Naive thymus-derived CD4-positive, alpha-beta T cell (primary cell): Measurements from ENCODE around the gene GNAQ. TPM values are rescaled to one million over a fixed set of nuclear protein-coding genes. Genes with fewer than 3 reads are reported as not detected.
A peak's percentile ranks its signal among the peaks of the same experiment; 100 is the strongest.

Experiments used
- ATAC-seq: fragments of 150-1000 bp; cut with Tn5 transposase; 2 replicates; pipeline ENCODE4 v1.10.0; 2021; ENCODE audit warnings: mild to moderate bottlenecking, moderate library complexity
- CTCF ChIA-PET: fragments of 350-600 bp; sonication (Branson Sonifier 250); formaldehyde crosslinking; loops from one replicate; lab custom pipeline; 2021; ENCODE audit warnings: antibody characterized with exemption; lab: Charles Lee
- POLR2A ChIA-PET: fragments of 350-600 bp; sonication (Branson Sonifier 250); formaldehyde crosslinking; loops from one replicate; lab custom pipeline; 2021; ENCODE audit warnings: antibody characterized with exemption, inconsistent platforms; lab: Charles Lee
- DNase-seq, 9 donors: peaks; one replicate each; pipeline versions ENCODE4 v3.0.0 to v3.0.0-alpha.2; 2020 to 2022; ENCODE audit warnings: mixed read lengths in 1 of 9
- H3K27ac ChIP-seq: one replicate; pipeline ENCODE4 v1.7.0; 2013; ENCODE audit warnings: mild to moderate bottlenecking, low read depth, low read length, moderate library complexity
- H3K27me3 ChIP-seq, 2 donors: one replicate each; pipeline ENCODE4 v1.7.0; 2013; ENCODE audit warnings: low read length in 2 of 2, mild to moderate bottlenecking in 2 of 2, moderate library complexity in 2 of 2; ENCODE audit not compliant: control insufficient read depth in 2 of 2, insufficient read depth in 2 of 2
- H3K36me3 ChIP-seq, 3 experiments: 1 replicate in 2 of 3; 2 replicates in 1 of 3; pipeline ENCODE4 v1.7.0; 2013; ENCODE audit warnings: low read length in 3 of 3, mild to moderate bottlenecking in 3 of 3, moderate library complexity in 1 of 3; ENCODE audit not compliant: insufficient read depth in 3 of 3, control insufficient read depth in 2 of 3
- H3K4me1 ChIP-seq, 2 donors: one replicate each; pipeline ENCODE4 v1.7.0; 2013; ENCODE audit warnings: low read length in 2 of 2, mild to moderate bottlenecking in 2 of 2, moderate library complexity in 1 of 2; ENCODE audit not compliant: control insufficient read depth in 2 of 2, insufficient read depth in 2 of 2
- H3K4me3 ChIP-seq: 2 replicates; pipeline ENCODE4 v1.7.0; 2013; ENCODE audit warnings: mild to moderate bottlenecking, low read length
- H3K9me3 ChIP-seq, 3 experiments: 1 replicate in 2 of 3; 2 replicates in 1 of 3; pipeline ENCODE4 v1.7.0; 2013; ENCODE audit warnings: low read length in 3 of 3; ENCODE audit not compliant: control insufficient read depth in 2 of 3
- H3K27ac Mint-ChIP-seq, 9 donors: one replicate each; pipeline ENCODE4 v1.8.0; 2020 to 2022; ENCODE audit warnings: mixed read lengths in 9 of 9, mild to moderate bottlenecking in 8 of 9, moderate library complexity in 5 of 9, inconsistent platforms in 2 of 9
- H3K27me3 Mint-ChIP-seq, 5 donors: one replicate each; pipeline ENCODE4 v1.8.0; 2021 to 2022; ENCODE audit warnings: mixed read lengths in 5 of 5, mild to moderate bottlenecking in 1 of 5
- H3K36me3 Mint-ChIP-seq, 5 donors: one replicate each; pipeline ENCODE4 v1.8.0; 2020 to 2022; ENCODE audit warnings: mixed read lengths in 5 of 5, mild to moderate bottlenecking in 3 of 5, inconsistent platforms in 1 of 5
- H3K4me1 Mint-ChIP-seq, 7 donors: one replicate each; pipeline ENCODE4 v1.8.0; 2020 to 2022; ENCODE audit warnings: mixed read lengths in 7 of 7, mild to moderate bottlenecking in 3 of 7, inconsistent platforms in 1 of 7
- H3K4me3 Mint-ChIP-seq, 10 donors: one replicate each; pipeline ENCODE4 v1.8.0; 2020 to 2022; ENCODE audit warnings: mild to moderate bottlenecking in 10 of 10, mixed read lengths in 10 of 10, moderate library complexity in 6 of 10, inconsistent platforms in 2 of 10
- H3K9me3 Mint-ChIP-seq, 11 donors: one replicate each; pipeline ENCODE4 v1.8.0; 2020 to 2022; ENCODE audit warnings: mixed read lengths in 11 of 11, mild to moderate bottlenecking in 4 of 11, inconsistent platforms in 1 of 11, moderate library complexity in 1 of 11
- intact Hi-C, 2 donors: fragments of 100-400 bp; cut with micrococcal nuclease; formaldehyde crosslinking; loops; one replicate each; pipeline ENCODE4 v1.15.1; 2023
- polyA plus RNA-seq, 2 donors: library from polyadenylated mRNA; unstranded; fragments of 300-500 nt; fragmentation: Illumina TruSeq; gene quantifications; one replicate each; pipeline ENCODE4 v1.2.3, GENCODE V29; 2021
- total RNA-seq, 6 experiments: library from RNA in 5 of 6; stranded (reverse) in 5 of 6; gene quantifications; 1 replicate in 5 of 6; 2 replicates in 1 of 6; pipeline ENCODE4 v1.2.3 and lab custom pipeline; 2021 to 2026

Gene GNAQ
- total and polyA plus RNA-seq, 7 experiments from 2014 or later = 7.2 to 60.6 (median 46.2) TPM

GRCh38 chr9:77743386-77743785, 288.2 kb downstream of the GNAQ start:
- no peak overlapping the region for H3K4me3 Mint-ChIP-seq
- DNase-seq = no peak
- Histone ChIP-seq H3K9me3 (no peaks in the 10 kb centered on the region), H3K4me1 (no peaks in the 10 kb centered on the region), H3K4me3 (no peak overlapping the region), H3K27ac (no peak overlapping the region), H3K27me3 (no peaks in the 10 kb centered on the region), H3K36me3 (no peaks in the 10 kb centered on the region)
- CTCF ChIA-PET = interaction anchor here (0.6 kb wide), 1 partner anchor 9 kb away, joined by 7 read pairs; no protein-coding TSS in a partner anchor
- H3K9me3 Mint-ChIP-seq = peaks cover 0 to 2% (median 0%) of the 10 kb centered on the region in 11 donors
- H3K4me1 Mint-ChIP-seq = peaks cover 12 to 57% (median 35%) of the 10 kb centered on the region in 7 donors
- POLR2A ChIA-PET = no interaction called here
- no peaks in the 10 kb centered on the region for H3K27me3 Mint-ChIP-seq
- intact Hi-C loops = no loop called here
- peaks cover 0 to 30% (median 16%) of the 10 kb centered on the region in 5 donors for H3K36me3 Mint-ChIP-seq
- ATAC-seq = no peak
- H3K27ac Mint-ChIP-seq = peak overlapping the region in 1 of 9 donors; percentile 77

GRCh38 chr9:77738932-77739331, 292.7 kb downstream of the GNAQ start:
- Histone ChIP-seq H3K27me3 (no peaks in the 10 kb centered on the region), H3K4me1 (no peaks in the 10 kb centered on the region), H3K27ac (no peak overlapping the region), H3K4me3 (no peak overlapping the region), H3K36me3 (no peaks in the 10 kb centered on the region), H3K9me3 (no peaks in the 10 kb centered on the region)
- Mint-ChIP-seq H3K27ac (peak overlapping the region in 1 of 9 donors; percentile 35), H3K4me3 (no peak overlapping the region), H3K4me1 (peaks cover 1 to 28% (median 18%) of the 10 kb centered on the region in 7 donors), H3K36me3 (peaks cover 3 to 40% (median 20%) of the 10 kb centered on the region in 5 donors), H3K9me3 (no peaks in the 10 kb centered on the region), H3K27me3 (no peaks in the 10 kb centered on the region)
- intact Hi-C loops = no loop called here
- ATAC-seq (no peak), DNase-seq (no peak)
- POLR2A ChIA-PET = no interaction called here
- CTCF ChIA-PET = interaction anchor here (0.9 kb wide), 1 partner anchor 13 kb away, joined by 3 read pairs; no protein-coding TSS in a partner anchor

GRCh38 chr9:77735494-77735893, 296.1 kb downstream of the GNAQ start:
- H3K4me1 Mint-ChIP-seq = peaks cover 6 to 26% (median 21%) of the 10 kb centered on the region in 7 donors
- CTCF ChIA-PET = no interaction called here
- H3K4me3 Mint-ChIP-seq = no peak overlapping the region
- no peak overlapping the region for H3K4me3 ChIP-seq
- no peak overlapping the region for H3K27ac ChIP-seq
- ATAC-seq (no peak), DNase-seq (no peak)
- peaks cover 7 to 49% (median 29%) of the 10 kb centered on the region in 5 donors for H3K36me3 Mint-ChIP-seq
- no peaks in the 10 kb centered on the region for H3K9me3 ChIP-seq
- peak overlapping the region in 2 of 9 donors; percentile 26 to 32 for H3K27ac Mint-ChIP-seq
- intact Hi-C loops = no loop called here
- H3K36me3 ChIP-seq = no peaks in the 10 kb centered on the region
- H3K27me3 ChIP-seq = no peaks in the 10 kb centered on the region
- peaks cover 0 to 4% (median 0%) of the 10 kb centered on the region in 11 donors for H3K9me3 Mint-ChIP-seq
- no peaks in the 10 kb centered on the region for H3K27me3 Mint-ChIP-seq
- H3K4me1 ChIP-seq = no peaks in the 10 kb centered on the region
- POLR2A ChIA-PET = no interaction called here

GRCh38 chr9:77731930-77732329, 299.7 kb downstream of the GNAQ start:
- Histone ChIP-seq H3K4me1 (no peaks in the 10 kb centered on the region), H3K4me3 (no peak overlapping the region), H3K27ac (no peak overlapping the region), H3K36me3 (peaks cover 0 to 13% (median 4%) of the 10 kb centered on the region in 3 experiments), H3K27me3 (no peaks in the 10 kb centered on the region), H3K9me3 (no peaks in the 10 kb centered on the region)
- no peaks in the 10 kb centered on the region for H3K27me3 Mint-ChIP-seq
- ChIA-PET CTCF (no interaction called here), POLR2A (no interaction called here)
- no peak overlapping the region for H3K4me3 Mint-ChIP-seq
- H3K27ac Mint-ChIP-seq = no peak overlapping the region
- intact Hi-C loops = no loop called here
- H3K36me3 Mint-ChIP-seq = peaks cover 18 to 74% (median 50%) of the 10 kb centered on the region in 5 donors
- DNase-seq (no peak), ATAC-seq (no peak)
- H3K4me1 Mint-ChIP-seq = peaks cover 13 to 37% (median 30%) of the 10 kb centered on the region in 7 donors
- peaks cover 0 to 4% (median 0%) of the 10 kb centered on the region in 11 donors for H3K9me3 Mint-ChIP-seq

- ChIA-PET CTCF (no interaction called here), POLR2A (no interaction called here)
- H3K9me3 ChIP-seq = no peaks in the 10 kb centered on the region
- peaks cover 19 to 40% (median 35%) of the 10 kb centered on the region in 7 donors for H3K4me1 Mint-ChIP-seq
- no peak overlapping the region for H3K27ac ChIP-seq
- no peaks in the 10 kb centered on the region for H3K27me3 Mint-ChIP-seq
- H3K4me1 ChIP-seq = no peaks in the 10 kb centered on the region
- H3K4me3 Mint-ChIP-seq = no peak overlapping the region
- no peak overlapping the region for H3K4me3 ChIP-seq
- peaks cover 0 to 7% (median 0%) of the 10 kb centered on the region in 11 donors for H3K9me3 Mint-ChIP-seq
- intact Hi-C loops = no loop called here
- no peak for DNase-seq
- peaks cover 20 to 76% (median 53%) of the 10 kb centered on the region in 5 donors for H3K36me3 Mint-ChIP-seq
- ATAC-seq = no peak
- peaks cover 0 to 13% (median 4%) of the 10 kb centered on the region in 3 experiments for H3K36me3 ChIP-seq
- peak overlapping the region in 2 of 9 donors; percentile 52 to 67 for H3K27ac Mint-ChIP-seq
- H3K27me3 ChIP-seq = no peaks in the 10 kb centered on the region
Measured at GRCh38 chr9:77731008-77731698, 300.5 kb downstream of the GNAQ start.

- Histone ChIP-seq H3K9me3 (no peaks in the 10 kb centered on the region), H3K27me3 (no peaks in the 10 kb centered on the region), H3K36me3 (peaks cover 0 to 13% (median 4%) of the 10 kb centered on the region in 3 experiments), H3K4me1 (no peaks in the 10 kb centered on the region), H3K27ac (no peak overlapping the region), H3K4me3 (no peak overlapping the region)
- intact Hi-C loops = no loop called here
- peaks cover 0 to 7% (median 0%) of the 10 kb centered on the region in 11 donors for H3K9me3 Mint-ChIP-seq
- H3K27me3 Mint-ChIP-seq = no peaks in the 10 kb centered on the region
- no peak overlapping the region for H3K4me3 Mint-ChIP-seq
- POLR2A ChIA-PET = no interaction called here
- peak overlapping the region in 4 of 9 donors; percentile 3 to 32 (median 22) for H3K27ac Mint-ChIP-seq
- peaks cover 21 to 49% (median 42%) of the 10 kb centered on the region in 7 donors for H3K4me1 Mint-ChIP-seq
- no peak for DNase-seq
- H3K36me3 Mint-ChIP-seq = peaks cover 18 to 73% (median 34%) of the 10 kb centered on the region in 5 donors
- ATAC-seq = no peak
- CTCF ChIA-PET = no interaction called here
Measured at GRCh38 chr9:77729177-77729576, 302.4 kb downstream of the GNAQ start.
